ENCODE data around the gene UBE3B. TPM values are rescaled to one million over a fixed set of nuclear protein-coding genes. Genes with fewer than 3 reads are reported as not detected.
"Not testable (repeated sequence)": the region's sequence is repeated elsewhere in the genome, so short reads cannot be mapped to it uniquely, and the experiment has no call there.

UBE3B gene
- total RNA-seq, 2 experiments from 2014 or later, result 32.0 to 34.1 TPM

- DNase-seq, result no peak
- CTCF ChIA-PET, result interaction anchor here (1.6 kb wide), 1 partner anchor 32 kb away, joined by 4 read pairs; no protein-coding TSS in a partner anchor
- no peak overlapping the region for H3K4me3 Mint-ChIP-seq
These were observed 12.6 kb upstream of the UBE3B start for GRCh38 chr12:109464642-109465351.

GRCh38 chr12:109466305-109466704 is 11.1 kb upstream of the UBE3B start:
- Mint-ChIP-seq H3K4me3 (no peak overlapping the region), H3K27ac (no peak overlapping the region), H3K9me3 (ENCODE audit: insufficient read depth) (no peaks in the 10 kb centered on the region), H3K27me3 (ENCODE audit: low read depth) (no peaks in the 10 kb centered on the region), H3K36me3 (ENCODE audit: low read depth) (peaks cover 14% of the 10 kb centered on the region), H3K4me1 (ENCODE audit: low read depth) (peaks cover 49% of the 10 kb centered on the region)
- DNase-seq (no peak), ATAC-seq (no peak)
- POLR2A ChIA-PET, result interaction anchor here (1.4 kb wide), 1 partner anchor 11 kb away, joined by 7 read pairs; the partner anchor contains the start of genes KCTD10 and UBE3B
- CTCF ChIA-PET, result no interaction called here

More at GRCh38 chr12:109464642-109465351, 12.6 kb upstream of the UBE3B start:
- Mint-ChIP-seq H3K4me1 (ENCODE audit: low read depth) (peaks cover 47% of the 10 kb centered on the region), H3K9me3 (ENCODE audit: insufficient read depth) (no peaks in the 10 kb centered on the region), H3K27me3 (ENCODE audit: low read depth) (no peaks in the 10 kb centered on the region), H3K36me3 (ENCODE audit: low read depth) (peaks cover 16% of the 10 kb centered on the region), H3K27ac (no peak overlapping the region)
- no peak for ATAC-seq
- POLR2A ChIA-PET, result no interaction called here

GRCh38 chr12:109466821-109467220 is 10.6 kb upstream of the UBE3B start:
- no peak overlapping the region for H3K27ac Mint-ChIP-seq
- H3K4me1 Mint-ChIP-seq (ENCODE audit: low read depth), result peaks cover 45% of the 10 kb centered on the region
- H3K27me3 Mint-ChIP-seq (ENCODE audit: low read depth), result no peaks in the 10 kb centered on the region
- ATAC-seq, result no peak
- H3K9me3 Mint-ChIP-seq (ENCODE audit: insufficient read depth), result no peaks in the 10 kb centered on the region
- POLR2A ChIA-PET, result interaction anchor here (1.4 kb wide), 1 partner anchor 10 kb away, joined by 7 read pairs; the partner anchor contains the start of genes KCTD10 and UBE3B
- H3K4me3 Mint-ChIP-seq, result no peak overlapping the region
- H3K36me3 Mint-ChIP-seq (ENCODE audit: low read depth), result peaks cover 14% of the 10 kb centered on the region
- no peak for DNase-seq
- CTCF ChIA-PET, result no interaction called here

GRCh38 chr12:109467978-109468676 is 9.3 kb upstream of the UBE3B start:
- ChIA-PET CTCF (interaction anchor here (0.8 to 1.3 kb wide), 3 partner anchors 9 to 130 kb away, joined by 3 read pairs; partner anchors contain the start of genes KCTD10 and UBE3B), POLR2A (interaction anchor here (1.4 kb wide), 1 partner anchor 9 kb away, joined by 7 read pairs; the partner anchor contains the start of genes KCTD10 and UBE3B)
- Mint-ChIP-seq H3K4me1 (ENCODE audit: low read depth) (peaks cover 32% of the 10 kb centered on the region), H3K36me3 (ENCODE audit: low read depth) (peaks cover 14% of the 10 kb centered on the region), H3K9me3 (ENCODE audit: insufficient read depth) (no peaks in the 10 kb centered on the region), H3K27me3 (ENCODE audit: low read depth) (no peaks in the 10 kb centered on the region), H3K27ac (no peak overlapping the region), H3K4me3 (no peak overlapping the region)
- ATAC-seq (no peak), DNase-seq (no peak)

GRCh38 chr12:109469517-109469916 is 7.9 kb upstream of the UBE3B start:
- H3K36me3 Mint-ChIP-seq (ENCODE audit: low read depth), result peaks cover 12% of the 10 kb centered on the region
- no peak for ATAC-seq
- no peaks in the 10 kb centered on the region for H3K27me3 Mint-ChIP-seq (ENCODE audit: low read depth)
- peak; percentile 25 for DNase-seq
- ChIA-PET CTCF (interaction anchor here (1.2 kb wide), 2 partner anchors 37 to 42 kb away, joined by 4 to 6 read pairs; no protein-coding TSS in a partner anchor), POLR2A (interaction anchor here (0.6 kb wide), 1 partner anchor 403 kb away, joined by 3 read pairs; no protein-coding TSS in a partner anchor)
- H3K9me3 Mint-ChIP-seq (ENCODE audit: insufficient read depth), result no peaks in the 10 kb centered on the region
- peak overlapping the region; percentile 45 for H3K27ac Mint-ChIP-seq
- no peak overlapping the region for H3K4me3 Mint-ChIP-seq
- peaks cover 22% of the 10 kb centered on the region for H3K4me1 Mint-ChIP-seq (ENCODE audit: low read depth)

- no peak overlapping the region for H3K4me3 Mint-ChIP-seq
- no peaks in the 10 kb centered on the region for H3K27me3 Mint-ChIP-seq (ENCODE audit: low read depth)
- H3K9me3 Mint-ChIP-seq (ENCODE audit: insufficient read depth), result no peaks in the 10 kb centered on the region
- no peak overlapping the region for H3K27ac Mint-ChIP-seq
- no peak for DNase-seq
- H3K36me3 Mint-ChIP-seq (ENCODE audit: low read depth), result peaks cover 8% of the 10 kb centered on the region
- ChIA-PET POLR2A (no interaction called here), CTCF (interaction anchor here (0.6 to 2.5 kb wide), 4 partner anchors 9 to 1232 kb away, joined by 3 to 6 read pairs (median 4); partner anchors contain the start of gene MVK)
- peaks cover 47% of the 10 kb centered on the region for H3K4me1 Mint-ChIP-seq (ENCODE audit: low read depth)
- ATAC-seq, result no peak
These were observed 4.4 kb upstream of the UBE3B start for GRCh38 chr12:109473006-109473405.

GRCh38 chr12:109473526-109474270 is 3.7 kb upstream of the UBE3B start:
- CTCF ChIA-PET, result interaction anchor here (0.6 to 2.5 kb wide), 4 partner anchors 10 to 1231 kb away, joined by 3 to 7 read pairs (median 6); no protein-coding TSS in a partner anchor
- DNase-seq; H3K27me3 Mint-ChIP-seq (ENCODE audit: low read depth); H3K36me3 Mint-ChIP-seq (ENCODE audit: low read depth); H3K4me3 Mint-ChIP-seq; ATAC-seq; H3K9me3 Mint-ChIP-seq (ENCODE audit: insufficient read depth); H3K27ac Mint-ChIP-seq; POLR2A ChIA-PET: not testable (repeated sequence)
- peaks cover 47% of the 10 kb centered on the region for H3K4me1 Mint-ChIP-seq (ENCODE audit: low read depth)

GRCh38 chr12:109475121-109475520 is 2.3 kb upstream of the UBE3B start:
- H3K9me3 Mint-ChIP-seq (ENCODE audit: insufficient read depth), result no peaks in the 10 kb centered on the region
- H3K36me3 Mint-ChIP-seq (ENCODE audit: low read depth), result no peaks in the 10 kb centered on the region
- DNase-seq, result no peak
- H3K4me1 Mint-ChIP-seq (ENCODE audit: low read depth), result peaks cover 42% of the 10 kb centered on the region
- peak overlapping the region; percentile 98 for H3K4me3 Mint-ChIP-seq
- POLR2A ChIA-PET, result no interaction called here
- CTCF ChIA-PET, result interaction anchor here (1.7 to 2.6 kb wide), 2 partner anchors 42 kb away, joined by 7 to 9 read pairs; no protein-coding TSS in a partner anchor
- peak overlapping the region; percentile 20 for H3K27ac Mint-ChIP-seq
- no peak for ATAC-seq
- H3K27me3 Mint-ChIP-seq (ENCODE audit: low read depth), result no peaks in the 10 kb centered on the region

GRCh38 chr12:109475993-109476806 is 1.2 kb upstream of the UBE3B start:
- Mint-ChIP-seq H3K4me1 (ENCODE audit: low read depth) (peaks cover 37% of the 10 kb centered on the region), H3K4me3 (peak overlapping the region; percentile 98), H3K9me3 (ENCODE audit: insufficient read depth) (no peaks in the 10 kb centered on the region), H3K27me3 (ENCODE audit: low read depth) (no peaks in the 10 kb centered on the region), H3K27ac (peak overlapping the region; percentile 100), H3K36me3 (ENCODE audit: low read depth) (no peaks in the 10 kb centered on the region)
- CTCF ChIA-PET, result interaction anchor here (1.0 to 2.6 kb wide), 6 partner anchors 9 to 369 kb away, joined by 3 to 9 read pairs (median 3); no protein-coding TSS in a partner anchor
- POLR2A ChIA-PET, result interaction anchor here (0.8 to 1.7 kb wide), 4 partner anchors 9 to 98 kb away, joined by 3 to 8 read pairs (median 6); partner anchors contain the start of gene MVK
- ATAC-seq (no peak), DNase-seq (no peak)

GRCh38 chr12:109476807-109477184 is 638 bp upstream of the UBE3B start:
- ChIA-PET POLR2A (interaction anchor here (0.7 to 1.7 kb wide), 10 partner anchors 9 to 377 kb away, joined by 3 to 8 read pairs (median 4); partner anchors contain the start of gene MVK), CTCF (interaction anchor here (1.0 to 2.6 kb wide), 7 partner anchors 9 to 369 kb away, joined by 3 to 9 read pairs (median 3); no protein-coding TSS in a partner anchor)
- H3K27me3 Mint-ChIP-seq (ENCODE audit: low read depth), result no peaks in the 10 kb centered on the region
- no peaks in the 10 kb centered on the region for H3K9me3 Mint-ChIP-seq (ENCODE audit: insufficient read depth)
- H3K27ac Mint-ChIP-seq, result peak overlapping the region; percentile 100
- DNase-seq (no peak), ATAC-seq (peak; percentile 2)
- no peaks in the 10 kb centered on the region for H3K36me3 Mint-ChIP-seq (ENCODE audit: low read depth)
- H3K4me3 Mint-ChIP-seq, result peak overlapping the region; percentile 98
- peaks cover 37% of the 10 kb centered on the region for H3K4me1 Mint-ChIP-seq (ENCODE audit: low read depth)
